ENCODE data around the gene CAMTA1.
"Not testable (repeated sequence)": the region's sequence is repeated elsewhere in the genome, so short reads cannot be mapped to it uniquely, and the experiment has no call there.

Gene CAMTA1

DNA sequence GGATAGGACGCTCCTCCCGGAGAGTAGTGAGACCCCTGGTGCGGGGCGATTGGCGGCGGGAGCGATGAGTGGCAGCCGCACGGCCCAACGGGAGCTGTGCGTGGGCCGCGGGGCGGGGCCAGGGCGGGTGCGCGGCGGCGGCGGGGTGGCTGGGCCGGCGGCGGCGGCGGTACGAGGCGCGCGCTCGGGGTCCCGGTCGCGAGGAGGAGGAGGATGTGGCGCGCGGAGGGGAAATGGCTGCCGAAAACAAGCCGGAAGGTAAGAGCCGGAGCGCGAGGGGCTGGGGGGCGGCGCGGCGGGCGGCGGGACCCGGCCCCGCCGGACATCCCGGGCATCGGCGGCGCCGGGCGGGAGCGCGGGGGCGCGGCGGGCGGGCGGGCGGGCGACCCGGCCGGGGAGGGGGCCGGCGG, at the start of gene CAMTA1:
Gene CAMTA1 (plus strand): TSS at position 137 of the 410 bp plus-strand sequence. CDS start 77 bp downstream, at position 214.
- no peak for DNase-seq (ENCODE audit: low read depth in 2 of 2)

DNA sequence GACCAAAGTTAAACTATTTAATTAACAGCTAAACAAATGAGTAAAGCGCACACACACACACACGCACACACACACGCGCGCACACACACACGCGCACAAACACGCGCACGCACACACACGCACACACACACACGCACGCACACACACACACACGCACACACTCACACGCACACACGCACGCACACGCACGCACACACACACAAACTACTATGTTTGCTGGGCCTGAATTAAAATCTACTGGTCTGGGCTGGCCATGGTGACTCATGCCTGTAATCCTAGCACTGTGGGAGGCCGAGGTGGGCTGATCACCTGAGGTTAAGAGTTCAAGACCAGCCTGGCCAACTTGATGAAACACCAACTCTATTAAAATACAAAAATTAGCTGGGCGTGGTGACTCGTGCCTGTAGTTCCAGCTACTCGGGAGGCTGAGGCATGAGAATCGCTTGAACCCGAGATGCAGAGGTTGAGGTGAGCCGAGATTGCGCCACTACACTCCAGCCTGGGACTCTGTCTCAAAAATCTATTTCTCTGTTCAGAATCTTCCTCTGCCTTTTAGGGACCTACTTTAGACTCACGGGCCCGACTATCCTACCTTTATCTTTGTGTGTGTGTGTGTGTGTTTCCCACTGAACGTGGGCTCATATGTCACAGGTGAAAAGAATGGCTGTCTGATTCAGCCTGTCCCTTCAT, 46.1 kb upstream of the CAMTA1 start:
- no peak for DNase-seq (ENCODE audit: low read depth in 2 of 2)

- DNase-seq (ENCODE audit: low read depth in 2 of 2): not testable (repeated sequence)
Measured at GRCh38 chr1:6742676-6743188, 42.5 kb upstream of the CAMTA1 start.

DNA sequence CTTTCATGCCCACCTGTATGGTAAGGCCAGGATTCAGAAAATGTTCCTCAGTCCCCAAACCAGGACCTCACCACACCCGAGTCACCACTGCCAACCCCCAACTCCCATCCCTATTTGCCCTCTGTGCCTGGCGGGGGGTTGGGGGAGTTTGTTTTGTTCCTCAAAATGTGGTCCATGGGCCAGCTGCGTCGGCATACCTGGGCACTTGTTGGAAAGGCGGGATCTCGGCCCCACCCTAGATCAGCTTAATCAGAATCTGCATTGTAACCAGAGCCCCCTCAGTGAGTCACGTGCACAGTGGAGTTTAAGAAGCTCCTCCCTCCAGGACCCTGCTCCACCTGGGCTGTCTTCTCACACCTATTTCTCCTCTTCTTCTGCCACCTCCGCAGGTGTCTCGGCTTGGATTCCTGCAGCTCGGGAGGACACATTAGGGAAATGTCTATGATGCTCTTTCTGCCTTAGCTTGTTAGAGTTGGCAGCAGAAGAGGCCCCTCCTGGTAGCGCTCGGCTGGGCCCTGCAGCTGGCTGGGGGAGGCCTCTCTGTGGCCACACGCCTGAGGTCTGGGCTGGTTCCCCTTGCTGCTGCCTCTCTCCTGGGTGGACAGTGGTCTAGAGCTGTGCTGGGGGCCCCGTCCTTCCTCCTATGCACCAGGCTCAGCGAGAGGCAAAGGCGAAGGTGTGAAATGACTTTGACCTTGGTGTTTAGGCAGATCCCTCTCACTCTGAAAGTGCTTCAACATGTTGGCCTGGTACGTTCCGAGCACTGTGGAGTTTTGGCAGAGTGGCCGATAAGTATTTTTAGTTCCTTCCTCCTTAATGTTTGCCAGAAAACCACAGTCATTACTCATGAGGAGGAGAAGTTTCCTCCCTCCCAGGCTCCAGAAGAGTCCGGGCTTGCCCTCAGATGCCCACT, 41.8 kb upstream of the CAMTA1 start:
- DNase-seq (ENCODE audit: low read depth in 2 of 2): no peak

DNA sequence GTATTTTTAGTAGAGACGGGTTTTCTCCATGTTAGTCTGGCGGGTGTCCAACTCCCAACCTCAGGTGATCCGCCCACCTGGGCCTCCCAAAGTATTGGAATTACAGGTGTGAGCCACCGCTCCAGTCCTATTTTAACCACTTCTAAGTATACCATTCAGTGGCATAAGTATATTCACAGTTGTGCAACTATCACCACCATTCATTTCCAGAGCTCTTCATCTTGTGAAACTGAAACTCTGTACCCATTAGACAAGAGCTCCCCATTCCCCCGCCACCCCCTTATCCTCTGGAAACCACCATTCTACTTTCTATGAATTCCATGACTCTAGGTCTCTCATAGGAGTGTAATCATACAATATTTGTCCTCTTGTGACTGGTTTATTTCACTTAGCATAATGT, 40.2 kb upstream of the CAMTA1 start:
- no peak for DNase-seq (ENCODE audit: low read depth in 2 of 2)

- no peak for DNase-seq (ENCODE audit: low read depth in 2 of 2)
Measured at GRCh38 chr1:6747674-6748073, 37.6 kb upstream of the CAMTA1 start.

- no peak for DNase-seq (ENCODE audit: low read depth in 2 of 2)
Measured at GRCh38 chr1:6750490-6750889, 34.8 kb upstream of the CAMTA1 start.

- no peak for DNase-seq (ENCODE audit: low read depth in 2 of 2)
Measured at GRCh38 chr1:6753320-6754140, 31.7 kb upstream of the CAMTA1 start.

DNA sequence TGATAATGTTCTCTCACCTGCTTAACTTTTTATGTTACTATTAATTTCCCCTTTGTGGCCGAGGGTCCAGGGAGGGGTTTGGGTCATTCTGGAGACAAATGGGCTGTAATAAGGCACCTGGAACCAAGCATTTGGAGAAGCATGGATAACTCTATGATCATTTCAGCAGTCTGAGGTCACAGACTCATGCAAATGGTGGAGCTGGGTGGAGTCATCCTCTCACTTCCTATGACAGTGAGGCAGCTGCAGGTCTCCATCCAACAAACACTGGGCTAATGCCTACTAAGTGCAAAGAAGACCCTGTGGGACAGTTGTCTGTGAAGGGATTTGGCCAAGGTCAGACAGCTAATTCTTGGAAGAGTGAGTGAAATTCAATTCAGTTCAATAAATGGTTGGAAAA, 28.8 kb upstream of the CAMTA1 start:
- DNase-seq (ENCODE audit: low read depth in 2 of 2): no peak

GRCh38 chr1:6757719-6758435, 27.4 kb upstream of the CAMTA1 start:
- DNase-seq (ENCODE audit: low read depth in 2 of 2): no peak

DNA sequence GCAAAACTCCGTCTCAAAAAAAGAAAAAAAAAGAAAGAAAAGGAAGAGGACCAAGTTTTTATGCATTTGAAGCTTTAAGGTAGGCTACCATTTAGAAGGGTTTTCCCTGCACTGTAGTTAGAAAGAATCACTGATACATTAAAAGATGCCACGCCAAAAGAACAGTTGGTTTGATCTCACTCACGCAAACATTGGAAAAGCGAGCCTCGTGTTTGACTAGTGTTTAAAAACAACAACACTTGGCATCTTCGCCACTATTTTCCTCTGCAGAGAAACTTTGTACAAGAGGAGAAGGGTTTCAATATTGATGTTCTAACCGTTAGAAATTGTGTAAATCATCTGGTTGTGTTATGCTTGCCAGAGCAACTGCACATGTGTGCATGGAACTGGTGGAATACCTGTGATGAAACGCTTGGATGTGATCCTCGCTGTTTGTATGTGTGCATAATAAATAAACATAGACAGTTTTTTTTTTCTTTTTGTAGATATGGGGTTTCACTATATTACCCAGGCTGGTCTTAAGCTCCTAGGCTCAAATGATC, 24.0 kb upstream of the CAMTA1 start:
- DNase-seq (ENCODE audit: low read depth in 2 of 2): no peak

GRCh38 chr1:6762060-6762459, 23.2 kb upstream of the CAMTA1 start:
- no peak for DNase-seq (ENCODE audit: low read depth in 2 of 2)

GRCh38 chr1:6770751-6771440, 14.4 kb upstream of the CAMTA1 start:
- DNase-seq (ENCODE audit: low read depth in 2 of 2): no peak

GRCh38 chr1:6771441-6771769, 13.8 kb upstream of the CAMTA1 start:
- DNase-seq (ENCODE audit: low read depth in 2 of 2): no peak

GRCh38 chr1:6774381-6774780, 10.9 kb upstream of the CAMTA1 start:
- no peak for DNase-seq (ENCODE audit: low read depth in 2 of 2)

DNA sequence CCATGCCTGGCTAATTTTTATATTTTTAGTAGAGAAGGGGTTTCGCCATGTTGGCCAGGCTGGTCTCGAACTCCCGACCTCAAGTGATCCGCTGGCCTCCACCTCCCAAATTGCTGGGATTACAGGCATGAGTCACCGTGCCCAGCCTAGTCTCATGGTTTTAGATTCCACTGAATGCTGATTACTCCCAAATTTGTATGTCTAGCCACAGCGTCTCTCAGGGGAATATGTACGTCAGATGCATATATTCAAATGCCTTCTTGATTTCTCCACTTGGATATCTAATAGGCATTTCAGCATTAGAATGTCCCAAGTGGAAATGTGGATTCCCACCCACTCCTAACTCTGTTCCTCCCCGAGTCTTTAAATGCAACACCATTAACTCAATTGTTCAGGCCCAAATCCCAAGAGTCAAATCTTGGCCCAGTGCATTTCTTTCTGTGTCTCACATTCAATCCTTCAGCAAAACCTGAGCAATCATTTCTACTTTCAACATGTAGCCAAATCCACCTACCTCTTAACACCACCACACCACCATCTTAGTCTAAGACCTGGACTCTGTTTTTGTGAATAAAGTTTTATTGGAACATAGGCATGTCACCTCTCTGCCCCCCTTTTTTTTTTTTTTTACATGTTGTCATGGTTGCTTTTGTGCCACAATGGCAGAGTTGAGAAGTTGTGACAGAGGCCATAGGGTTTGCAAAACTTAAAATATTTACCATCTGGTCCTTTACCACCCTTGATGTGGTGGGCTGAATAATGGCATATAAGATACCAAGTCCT, 9.8 kb upstream of the CAMTA1 start:
- no peak for DNase-seq (ENCODE audit: low read depth in 2 of 2)

- DNase-seq (ENCODE audit: low read depth in 2 of 2): no peak
Measured at GRCh38 chr1:6776389-6776788, 8.9 kb upstream of the CAMTA1 start.

GRCh38 chr1:6776895-6777294, 8.4 kb upstream of the CAMTA1 start:
- no peak for DNase-seq (ENCODE audit: low read depth in 2 of 2)

DNA sequence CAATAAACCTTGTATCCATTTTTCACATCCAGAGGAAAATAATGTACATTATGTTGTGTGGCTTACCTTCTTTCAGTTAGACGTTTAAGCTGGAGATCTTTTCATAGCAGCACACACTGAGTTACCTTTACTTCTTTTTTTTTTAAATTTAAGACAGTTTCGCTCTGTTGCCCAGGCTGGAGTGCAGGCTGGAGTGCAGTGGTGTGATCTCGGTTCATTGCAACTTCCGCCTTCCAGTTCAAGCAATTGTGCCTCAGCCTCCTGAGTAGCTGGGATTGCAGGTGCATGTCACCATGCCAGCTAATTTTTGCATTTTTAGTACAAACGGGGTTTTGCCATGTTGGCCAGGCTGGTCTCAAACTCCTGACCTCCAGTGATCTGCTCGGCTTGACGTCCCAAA, 7.4 kb upstream of the CAMTA1 start:
- no peak for DNase-seq (ENCODE audit: low read depth in 2 of 2)
